T-helper 2 cell (primary cell): ENCODE results near the gene TENM4.
"Not testable (repeated sequence)": the region's sequence is repeated elsewhere in the genome, so short reads cannot be mapped to it uniquely, and the experiment has no call there.

Experiments
- DNase-seq, 5 experiments: peaks; one replicate each; pipeline versions ENCODE4 v3.0.0 to v3.0.0-alpha.2; 2012 to 2022

TENM4 gene

GRCh38 chr11:78609321-78609720 lies 831.5 kb downstream of the TENM4 start:
- DNase-seq, result not testable (repeated sequence)

GRCh38 chr11:78607696-78608095 lies 833.1 kb downstream of the TENM4 start:
- no peak for DNase-seq

GRCh38 chr11:78606667-78607066 lies 834.2 kb downstream of the TENM4 start:
- DNase-seq, result no peak

GRCh38 chr11:78605296-78605695 lies 835.5 kb downstream of the TENM4 start:
- no peak for DNase-seq

- no peak for DNase-seq
These were observed 837.0 kb downstream of the TENM4 start for GRCh38 chr11:78603792-78604191.
